Stimulated activated CD4-positive, alpha-beta T cell treated with anti-CD3 and anti-CD28 coated beads, Interleukin-2, amount 100 ng/mL, for 24 hours (primary cell): Measurements from ENCODE around the gene PARVA.

Source experiments
- DNase-seq, 2 donors: peaks; one replicate each; pipeline ENCODE4 v3.0.0-alpha.2; 2020

The PARVA gene

GRCh38 chr11:12560861-12561260, 183.5 kb downstream of the PARVA start:
- DNase-seq: no peak

GRCh38 chr11:12564012-12564411, 186.6 kb downstream of the PARVA start:
- no peak for DNase-seq

- DNase-seq: no peak
Observed at GRCh38 chr11:12565406-12565805, 188.0 kb downstream of the PARVA start.

- no peak for DNase-seq
Observed at GRCh38 chr11:12567746-12568460, 190.5 kb downstream of the PARVA start.

- no peak for DNase-seq
Observed at GRCh38 chr11:12569499-12570425, 192.4 kb downstream of the PARVA start.

GRCh38 chr11:12573707-12574485, 196.5 kb downstream of the PARVA start:
- no peak for DNase-seq

- DNase-seq: no peak
Observed at GRCh38 chr11:12577725-12578644, 200.6 kb downstream of the PARVA start.

GRCh38 chr11:12581416-12581815, 204.0 kb downstream of the PARVA start:
- DNase-seq: no peak

- no peak for DNase-seq
Observed at GRCh38 chr11:12581923-12582322, 204.6 kb downstream of the PARVA start.
